Superior temporal gyrus (tissue), 1 donor: ENCODE data around the gene UTS2R.
"Not testable (repeated sequence)": the region's sequence is repeated elsewhere in the genome, so short reads cannot be mapped to it uniquely, and the experiment has no call there.

Source experiments
- DNase-seq: peaks from one replicate; pipeline ENCODE4 v3.0.0-alpha.2; 2016; ENCODE audit errors: extremely low spot score

The UTS2R gene

GRCh38 chr17:82408288-82408937, 36.8 kb downstream of the UTS2R start:
- no peak for DNase-seq

GRCh38 chr17:82408938-82409318, 37.4 kb downstream of the UTS2R start:
- DNase-seq, result no peak

- DNase-seq, result no peak
Measured at GRCh38 chr17:82410014-82410716, 38.6 kb downstream of the UTS2R start.

- DNase-seq, result no peak
Measured at GRCh38 chr17:82411396-82412053, 40.0 kb downstream of the UTS2R start.

GRCh38 chr17:82412081-82412480, 40.5 kb downstream of the UTS2R start:
- DNase-seq, result not testable (repeated sequence)

GRCh38 chr17:82412535-82413520, 41.3 kb downstream of the UTS2R start:
- DNase-seq, result no peak

- peak; percentile 81 for DNase-seq
Measured at GRCh38 chr17:82414548-82415281, 43.1 kb downstream of the UTS2R start.

GRCh38 chr17:82415336-82415735, 43.8 kb downstream of the UTS2R start:
- DNase-seq, result no peak

- DNase-seq, result no peak
Measured at GRCh38 chr17:82415786-82416185, 44.2 kb downstream of the UTS2R start.

GRCh38 chr17:82416264-82416663, 44.7 kb downstream of the UTS2R start:
- DNase-seq, result no peak

- DNase-seq, result no peak
Measured at GRCh38 chr17:82416771-82417170, 45.2 kb downstream of the UTS2R start.

- peak; percentile 84 for DNase-seq
Measured at GRCh38 chr17:82418001-82418986, 46.7 kb downstream of the UTS2R start, which contains the start of the genes HEXD and OGFOD3. Gene HEXD (plus strand): TSS chr17:82418347. CDS start chr17:82419800, 1,453 bp downstream. Gene OGFOD3 (minus strand): TSS chr17:82418586. CDS start chr17:82418485, 101 bp downstream.

- DNase-seq, result no peak
Measured at GRCh38 chr17:82419540-82419939, 48.0 kb downstream of the UTS2R start.

- peak; percentile 50 for DNase-seq
Measured at GRCh38 chr17:82424001-82424862, 52.7 kb downstream of the UTS2R start.

GRCh38 chr17:82424863-82425159, 53.2 kb downstream of the UTS2R start:
- no peak for DNase-seq
